KMS-11 (cell line): ENCODE data around the gene LINC00632.

Source experiments
- H2AFZ ChIP-seq: fragments of 200-600 bp; sonication (generic); 2 replicates; pipeline ENCODE4 v1.6.1; 2016; ENCODE audit warnings: antibody characterized with exemption, mixed run types, low read depth
- H3K27ac ChIP-seq: fragments of 200-600 bp; sonication (generic); 2 replicates; pipeline ENCODE4 v1.6.1; 2016; ENCODE audit warnings: mild to moderate bottlenecking, mixed run types
- H3K27me3 ChIP-seq: fragments of 200-600 bp; sonication (generic); 2 replicates; pipeline ENCODE4 v1.6.1; 2017; ENCODE audit warnings: mild to moderate bottlenecking, low read depth, mixed run types, moderate library complexity; ENCODE audit not compliant: insufficient read depth
- H3K36me3 ChIP-seq: fragments of 200-600 bp; sonication (generic); 2 replicates; pipeline ENCODE4 v1.6.1; 2017; ENCODE audit warnings: mild to moderate bottlenecking, mixed run types; ENCODE audit not compliant: insufficient read depth
- H3K4me1 ChIP-seq: fragments of 200-600 bp; sonication (generic); 2 replicates; pipeline ENCODE4 v1.6.1; 2016; ENCODE audit warnings: mild to moderate bottlenecking, low read depth, mixed run types; ENCODE audit not compliant: poor library complexity, severe bottlenecking
- H3K4me2 ChIP-seq: fragments of 200-600 bp; sonication (generic); 2 replicates; pipeline ENCODE4 v1.7.0; 2016; ENCODE audit warnings: mild to moderate bottlenecking, mixed run types
- H3K4me3 ChIP-seq: fragments of 200-600 bp; sonication (generic); IDR thresholded peaks from 2 replicates; pipeline ENCODE4 v1.6.1; 2017; ENCODE audit warnings: low read depth, low read length, mixed read lengths; ENCODE audit not compliant: insufficient read depth
- H3K79me2 ChIP-seq: fragments of 200-600 bp; sonication (generic); 2 replicates; pipeline ENCODE4 v1.6.1; 2016; ENCODE audit warnings: low read depth, mixed run types; ENCODE audit not compliant: insufficient read depth
- H3K9ac ChIP-seq: fragments of 200-600 bp; sonication (generic); 2 replicates; pipeline ENCODE4 v1.6.1; 2016; ENCODE audit warnings: mild to moderate bottlenecking, mixed run types
- H4K20me1 ChIP-seq: fragments of 200-600 bp; sonication (generic); 2 replicates; pipeline ENCODE4 v1.6.1; 2016; ENCODE audit warnings: mild to moderate bottlenecking, mixed run types; ENCODE audit not compliant: insufficient read depth
- TF ChIP-seq, protein P1 (sequence below): fragments of 200-600 bp; sonication (generic); conservative IDR thresholded peaks from 2 replicates; pipeline ENCODE4 v1.6.1; 2017; ENCODE audit warnings: low read depth, mild to moderate bottlenecking, antibody characterized with exemption, low read length, moderate library complexity, mixed read lengths

LINC00632 gene

DNA sequence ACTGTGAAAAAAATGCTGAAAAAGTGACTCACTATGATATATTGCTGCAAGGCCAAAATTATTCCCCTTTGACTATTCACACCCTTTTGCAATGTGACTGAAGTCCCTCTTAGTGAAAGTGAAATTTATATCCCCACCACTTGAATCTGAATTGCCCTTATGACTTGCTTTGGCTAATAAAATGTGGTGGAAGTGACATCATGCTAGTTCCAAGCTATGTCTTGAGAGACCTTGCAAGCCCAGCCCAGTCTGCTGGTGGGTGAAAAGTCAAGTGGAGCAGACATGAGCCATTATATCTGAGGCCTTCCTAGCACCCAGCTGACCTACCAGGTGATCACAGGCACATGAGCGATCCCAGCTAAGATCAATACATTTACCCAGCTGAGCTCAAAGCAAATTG, 94.7 kb downstream of the LINC00632 start:
- H3K27ac ChIP-seq = no peak overlapping the region
- H3K4me2 ChIP-seq = no peak overlapping the region
- H3K36me3 ChIP-seq = no peaks in the 10 kb centered on the region
- no peaks in the 10 kb centered on the region for H4K20me1 ChIP-seq
- H3K27me3 ChIP-seq = no peaks in the 10 kb centered on the region
- no peak overlapping the region for H3K9ac ChIP-seq
- TF ChIP-seq, protein P1, sequence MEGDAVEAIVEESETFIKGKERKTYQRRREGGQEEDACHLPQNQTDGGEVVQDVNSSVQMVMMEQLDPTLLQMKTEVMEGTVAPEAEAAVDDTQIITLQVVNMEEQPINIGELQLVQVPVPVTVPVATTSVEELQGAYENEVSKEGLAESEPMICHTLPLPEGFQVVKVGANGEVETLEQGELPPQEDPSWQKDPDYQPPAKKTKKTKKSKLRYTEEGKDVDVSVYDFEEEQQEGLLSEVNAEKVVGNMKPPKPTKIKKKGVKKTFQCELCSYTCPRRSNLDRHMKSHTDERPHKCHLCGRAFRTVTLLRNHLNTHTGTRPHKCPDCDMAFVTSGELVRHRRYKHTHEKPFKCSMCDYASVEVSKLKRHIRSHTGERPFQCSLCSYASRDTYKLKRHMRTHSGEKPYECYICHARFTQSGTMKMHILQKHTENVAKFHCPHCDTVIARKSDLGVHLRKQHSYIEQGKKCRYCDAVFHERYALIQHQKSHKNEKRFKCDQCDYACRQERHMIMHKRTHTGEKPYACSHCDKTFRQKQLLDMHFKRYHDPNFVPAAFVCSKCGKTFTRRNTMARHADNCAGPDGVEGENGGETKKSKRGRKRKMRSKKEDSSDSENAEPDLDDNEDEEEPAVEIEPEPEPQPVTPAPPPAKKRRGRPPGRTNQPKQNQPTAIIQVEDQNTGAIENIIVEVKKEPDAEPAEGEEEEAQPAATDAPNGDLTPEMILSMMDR = no peak
- H3K4me1 ChIP-seq = no peaks in the 10 kb centered on the region
- H3K79me2 ChIP-seq = no peaks in the 10 kb centered on the region
- H2AFZ ChIP-seq = no peak overlapping the region
- H3K4me3 ChIP-seq = no peak overlapping the region

DNA sequence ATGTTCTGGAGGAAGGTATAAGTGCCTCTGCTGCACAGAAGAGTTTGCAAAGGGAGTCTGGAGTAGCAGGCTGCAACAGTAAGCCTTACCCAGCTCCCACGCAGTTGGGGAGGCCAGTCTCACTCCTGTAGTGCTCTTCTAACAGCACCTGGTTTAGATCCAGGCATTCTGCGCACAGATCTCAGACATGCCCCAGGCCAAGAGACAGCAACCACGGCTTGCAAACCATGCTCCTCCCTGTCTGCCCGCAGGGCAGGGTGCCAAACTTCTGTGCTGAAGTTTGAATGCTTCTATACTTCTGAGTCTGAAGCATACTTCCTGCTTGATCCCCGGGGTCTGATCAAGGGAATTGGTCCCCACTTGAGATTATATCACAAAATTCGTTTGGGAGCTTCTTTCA, 106.3 kb downstream of the LINC00632 start:
- Histone ChIP-seq H3K4me3 (no peak overlapping the region), H2AFZ (no peak overlapping the region)

GRCh38 chrX:140817943-140818342, 108.4 kb downstream of the LINC00632 start:
- H2AFZ ChIP-seq = no peak overlapping the region
- no peaks in the 10 kb centered on the region for H4K20me1 ChIP-seq
- H3K27me3 ChIP-seq = no peaks in the 10 kb centered on the region
- H3K36me3 ChIP-seq = no peaks in the 10 kb centered on the region
- TF ChIP-seq, protein P1 = peak; percentile 67
- H3K9ac ChIP-seq = no peak overlapping the region
- no peak overlapping the region for H3K27ac ChIP-seq
- H3K4me2 ChIP-seq = no peak overlapping the region
- peaks cover 18% of the 10 kb centered on the region for H3K4me1 ChIP-seq
- H3K4me3 ChIP-seq = no peak overlapping the region
- H3K79me2 ChIP-seq = no peaks in the 10 kb centered on the region

More for the DNA sequence above, 106.3 kb downstream of the LINC00632 start:
- Histone ChIP-seq H3K27me3 (no peaks in the 10 kb centered on the region), H3K79me2 (no peaks in the 10 kb centered on the region), H3K4me1 (no peaks in the 10 kb centered on the region), H3K9ac (no peak overlapping the region), H3K27ac (no peak overlapping the region), H3K36me3 (no peaks in the 10 kb centered on the region), H4K20me1 (no peaks in the 10 kb centered on the region), H3K4me2 (no peak overlapping the region)
- TF ChIP-seq, protein P1 = no peak

- no peaks in the 10 kb centered on the region for H3K79me2 ChIP-seq
- no peaks in the 10 kb centered on the region for H3K27me3 ChIP-seq
- TF ChIP-seq, protein P1 = no peak
- H2AFZ ChIP-seq = no peak overlapping the region
- no peaks in the 10 kb centered on the region for H4K20me1 ChIP-seq
- H3K4me1 ChIP-seq = peaks cover 23% of the 10 kb centered on the region
- H3K4me3 ChIP-seq = no peak overlapping the region
- H3K27ac ChIP-seq = no peak overlapping the region
- H3K4me2 ChIP-seq = no peak overlapping the region
- H3K9ac ChIP-seq = no peak overlapping the region
- H3K36me3 ChIP-seq = no peaks in the 10 kb centered on the region
These were observed 111.7 kb downstream of the LINC00632 start for GRCh38 chrX:140821280-140821679.
